Duodenal mucosa (tissue), 2 donors: ENCODE data around the gene EIF5A.
"Not testable (repeated sequence)": the region's sequence is repeated elsewhere in the genome, so short reads cannot be mapped to it uniquely, and the experiment has no call there.

ENCODE experiments used
- H3K27ac ChIP-seq: one replicate; pipeline ENCODE4 v1.7.0; 2013; ENCODE audit warnings: low read depth, low read length
- H3K27me3 ChIP-seq, 2 donors: one replicate each; pipeline ENCODE4 v1.7.0; 2013; ENCODE audit warnings: low read length in 2 of 2, control low read depth in 1 of 2; ENCODE audit not compliant: insufficient read depth in 2 of 2, control insufficient read depth in 1 of 2
- H3K36me3 ChIP-seq, 2 donors: one replicate each; pipeline ENCODE4 v1.7.0; 2013; ENCODE audit warnings: low read length in 2 of 2, control low read depth in 1 of 2; ENCODE audit not compliant: insufficient read depth in 2 of 2, control insufficient read depth in 1 of 2
- H3K4me1 ChIP-seq, 2 donors: one replicate each; pipeline ENCODE4 v1.7.0; 2013; ENCODE audit warnings: low read length in 2 of 2, control low read depth in 1 of 2; ENCODE audit not compliant: insufficient read depth in 2 of 2, control insufficient read depth in 1 of 2
- H3K4me3 ChIP-seq, 2 donors: one replicate each; pipeline ENCODE4 v1.7.0; 2013; ENCODE audit warnings: low read length in 2 of 2, low read depth in 1 of 2
- H3K9ac ChIP-seq, 2 donors: one replicate each; pipeline ENCODE4 v1.7.0; 2013; ENCODE audit warnings: low read length in 2 of 2, low read depth in 1 of 2
- H3K9me3 ChIP-seq, 2 donors: one replicate each; pipeline ENCODE4 v1.7.0; 2013; ENCODE audit warnings: low read length in 2 of 2, control low read depth in 1 of 2; ENCODE audit not compliant: control insufficient read depth in 1 of 2

The EIF5A gene

DNA sequence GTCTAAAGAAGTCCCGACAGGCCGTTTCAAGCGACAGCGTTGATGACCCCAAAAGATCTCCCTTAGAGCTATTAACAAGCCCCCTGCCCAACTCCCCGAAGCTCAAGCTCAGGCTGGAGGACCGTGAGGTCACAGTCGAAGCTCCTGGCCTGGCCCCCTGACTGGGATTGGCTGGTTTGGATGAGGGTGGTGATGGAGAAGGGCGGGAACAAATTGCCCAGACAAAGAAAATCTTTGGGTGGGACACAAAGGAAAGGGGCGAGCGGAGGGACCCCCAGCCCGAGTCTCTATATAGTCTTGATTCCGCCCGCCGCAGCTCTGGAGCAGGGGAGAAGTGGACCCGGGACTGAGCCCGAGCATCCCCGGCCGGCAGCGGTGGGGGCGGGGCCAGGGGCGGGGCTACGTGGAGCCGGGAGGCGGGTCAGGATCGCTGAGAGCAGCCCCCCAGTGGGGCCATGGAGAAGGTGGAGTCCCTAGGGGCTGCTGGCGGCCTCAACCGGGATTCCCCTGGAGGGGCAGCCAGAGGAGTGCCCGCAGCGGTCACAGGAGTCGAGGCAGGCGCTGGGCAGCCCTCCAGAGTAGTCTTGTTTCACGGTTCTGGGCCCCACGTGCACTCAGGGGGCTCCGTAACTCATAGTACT is 22.7 kb downstream of the EIF5A start:
- Histone ChIP-seq H3K4me1 (peaks cover 12 to 27% of the 10 kb centered on the region in 2 donors), H3K9me3 (no peaks in the 10 kb centered on the region), H3K9ac (peak overlapping the region; percentile 56 to 91), H3K27ac (peak overlapping the region; percentile 96), H3K36me3 (peaks cover 0 to 14% of the 10 kb centered on the region in 2 donors), H3K27me3 (no peaks in the 10 kb centered on the region), H3K4me3 (peak overlapping the region; percentile 98)

DNA sequence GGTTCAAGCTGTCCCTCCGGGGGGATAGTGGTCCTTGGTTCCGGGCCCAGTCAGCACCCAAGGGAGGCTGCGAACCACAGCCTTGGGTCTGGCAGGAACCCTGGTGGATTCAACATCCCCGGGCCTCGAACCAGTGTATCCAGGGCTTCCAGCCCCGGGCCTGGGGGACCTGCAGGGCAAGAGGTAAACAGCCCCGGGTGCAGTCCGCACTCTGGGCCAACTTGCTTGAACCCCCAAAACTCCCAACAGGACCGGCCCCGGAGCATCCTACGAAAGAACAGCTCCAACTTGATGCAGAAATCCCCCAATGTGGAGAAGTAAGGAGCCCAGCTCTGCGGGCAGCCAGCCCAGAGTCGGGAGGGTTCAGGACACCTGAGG is 23.2 kb downstream of the EIF5A start:
- Histone ChIP-seq H3K27me3 (no peaks in the 10 kb centered on the region), H3K9ac (peak overlapping the region in 1 of 2 donors; percentile 38), H3K27ac (peak overlapping the region; percentile 3), H3K4me1 (peaks cover 12 to 29% of the 10 kb centered on the region in 2 donors), H3K4me3 (peak overlapping the region; percentile 98), H3K9me3 (no peaks in the 10 kb centered on the region), H3K36me3 (peaks cover 0 to 9% of the 10 kb centered on the region in 2 donors)

DNA sequence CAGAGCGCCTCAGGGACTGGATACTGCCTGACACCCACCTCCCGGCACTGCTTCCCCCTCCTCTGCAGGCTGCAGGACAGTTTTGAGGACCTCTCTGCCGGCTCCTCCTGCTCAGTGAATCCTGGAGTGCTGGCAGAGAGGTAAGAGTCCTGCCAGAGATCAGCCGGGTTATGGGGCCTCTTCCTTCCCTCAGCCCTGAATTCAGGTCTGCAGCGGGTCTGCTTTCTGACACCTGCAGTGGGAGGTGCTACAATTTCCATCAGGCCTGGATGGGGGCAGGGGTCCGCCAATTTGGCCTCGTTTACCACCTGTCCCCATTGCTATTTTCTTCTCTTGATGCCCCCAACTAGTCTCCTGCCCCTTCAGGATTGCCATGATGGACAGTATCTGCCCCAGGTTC is 24.7 kb downstream of the EIF5A start:
- Histone ChIP-seq H3K9ac (no peak overlapping the region), H3K27ac (no peak overlapping the region), H3K36me3 (no peaks in the 10 kb centered on the region), H3K4me3 (no peak overlapping the region), H3K9me3 (no peaks in the 10 kb centered on the region), H3K4me1 (peaks cover 12 to 29% of the 10 kb centered on the region in 2 donors), H3K27me3 (no peaks in the 10 kb centered on the region)

DNA sequence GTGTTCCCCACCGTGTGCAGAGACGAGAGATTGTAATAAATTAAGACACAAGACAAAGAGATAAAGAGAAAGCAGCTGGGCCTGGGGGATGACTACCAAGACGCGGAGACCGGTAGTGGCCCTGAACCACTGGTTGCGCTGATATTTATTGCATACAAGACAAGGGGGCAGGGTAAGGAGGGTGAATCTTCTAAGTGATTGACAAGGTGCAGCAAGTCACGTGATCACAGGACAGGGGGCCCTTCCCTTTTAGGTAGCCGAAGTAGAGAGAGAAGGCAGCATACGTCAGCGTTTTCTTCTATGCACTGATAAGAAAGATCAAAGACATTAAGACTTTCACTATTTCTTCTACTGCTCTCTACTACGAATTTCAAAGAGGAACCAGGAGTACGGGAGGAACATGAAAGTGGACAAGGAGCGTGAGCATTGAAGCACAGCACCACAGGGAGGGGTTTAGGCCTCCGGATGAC is 25.2 kb downstream of the EIF5A start:
- H3K36me3 ChIP-seq, H3K27ac ChIP-seq, H3K9me3 ChIP-seq, H3K9ac ChIP-seq, H3K4me3 ChIP-seq, H3K27me3 ChIP-seq: not testable (repeated sequence)
- peaks cover 12 to 28% of the 10 kb centered on the region in 2 donors for H3K4me1 ChIP-seq

DNA sequence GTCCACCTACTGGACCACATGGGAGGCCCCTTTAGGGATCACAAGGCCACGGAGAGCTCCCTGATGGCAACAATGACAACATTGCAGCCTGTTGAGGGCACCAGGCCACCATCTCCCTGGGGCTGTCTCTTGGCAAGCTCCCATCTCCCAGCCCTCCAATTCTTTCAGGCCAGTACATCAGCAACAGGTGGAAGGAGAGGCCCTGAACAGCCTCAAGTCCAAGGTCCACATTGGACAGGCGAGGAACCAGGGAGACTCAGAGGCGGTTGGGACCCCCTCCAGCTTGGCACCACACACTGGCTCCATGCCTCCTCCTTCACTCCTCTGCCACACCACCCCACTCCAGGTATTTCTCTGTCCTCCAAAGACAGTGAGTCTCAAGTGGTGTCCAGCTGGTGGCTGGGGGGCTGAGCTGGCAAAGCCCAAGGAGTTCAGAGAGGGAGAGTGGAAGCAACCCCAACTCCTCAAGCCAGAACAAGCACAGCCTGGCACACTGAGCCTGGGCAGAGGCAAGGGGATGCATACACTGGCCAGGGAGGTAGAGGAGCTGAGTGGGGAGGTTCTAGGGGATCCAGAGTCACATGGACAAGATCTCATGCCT is 27.6 kb downstream of the EIF5A start:
- Histone ChIP-seq H3K4me1 (peaks cover 4 to 16% of the 10 kb centered on the region in 2 donors), H3K4me3 (no peak overlapping the region), H3K9me3 (no peaks in the 10 kb centered on the region), H3K27ac (no peak overlapping the region), H3K36me3 (no peaks in the 10 kb centered on the region), H3K27me3 (no peaks in the 10 kb centered on the region), H3K9ac (no peak overlapping the region)

DNA sequence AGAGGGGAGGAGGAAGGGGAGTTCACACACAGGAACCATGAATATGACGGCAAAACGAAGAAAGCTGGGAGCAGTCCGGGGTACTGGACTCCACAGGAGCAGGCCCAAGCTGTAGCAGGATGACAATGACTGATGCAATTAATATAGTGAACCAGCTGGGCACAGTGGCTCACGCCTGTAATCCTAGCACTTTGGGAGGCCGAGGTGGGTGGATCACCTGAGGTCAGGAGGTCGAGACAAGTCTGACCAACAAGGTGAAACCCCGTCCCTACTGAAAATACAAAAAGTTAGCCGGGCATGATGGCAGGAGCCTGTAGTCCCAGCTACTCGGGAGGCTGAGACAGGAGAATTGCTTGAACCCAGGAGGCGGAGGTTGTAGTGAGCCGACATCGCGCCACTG is 28.3 kb downstream of the EIF5A start:
- H3K9me3 ChIP-seq, H3K9ac ChIP-seq, H3K4me3 ChIP-seq, H3K36me3 ChIP-seq, H3K27me3 ChIP-seq, H3K27ac ChIP-seq: not testable (repeated sequence)
- H3K4me1 ChIP-seq, result peaks cover 4 to 11% of the 10 kb centered on the region in 2 donors

DNA sequence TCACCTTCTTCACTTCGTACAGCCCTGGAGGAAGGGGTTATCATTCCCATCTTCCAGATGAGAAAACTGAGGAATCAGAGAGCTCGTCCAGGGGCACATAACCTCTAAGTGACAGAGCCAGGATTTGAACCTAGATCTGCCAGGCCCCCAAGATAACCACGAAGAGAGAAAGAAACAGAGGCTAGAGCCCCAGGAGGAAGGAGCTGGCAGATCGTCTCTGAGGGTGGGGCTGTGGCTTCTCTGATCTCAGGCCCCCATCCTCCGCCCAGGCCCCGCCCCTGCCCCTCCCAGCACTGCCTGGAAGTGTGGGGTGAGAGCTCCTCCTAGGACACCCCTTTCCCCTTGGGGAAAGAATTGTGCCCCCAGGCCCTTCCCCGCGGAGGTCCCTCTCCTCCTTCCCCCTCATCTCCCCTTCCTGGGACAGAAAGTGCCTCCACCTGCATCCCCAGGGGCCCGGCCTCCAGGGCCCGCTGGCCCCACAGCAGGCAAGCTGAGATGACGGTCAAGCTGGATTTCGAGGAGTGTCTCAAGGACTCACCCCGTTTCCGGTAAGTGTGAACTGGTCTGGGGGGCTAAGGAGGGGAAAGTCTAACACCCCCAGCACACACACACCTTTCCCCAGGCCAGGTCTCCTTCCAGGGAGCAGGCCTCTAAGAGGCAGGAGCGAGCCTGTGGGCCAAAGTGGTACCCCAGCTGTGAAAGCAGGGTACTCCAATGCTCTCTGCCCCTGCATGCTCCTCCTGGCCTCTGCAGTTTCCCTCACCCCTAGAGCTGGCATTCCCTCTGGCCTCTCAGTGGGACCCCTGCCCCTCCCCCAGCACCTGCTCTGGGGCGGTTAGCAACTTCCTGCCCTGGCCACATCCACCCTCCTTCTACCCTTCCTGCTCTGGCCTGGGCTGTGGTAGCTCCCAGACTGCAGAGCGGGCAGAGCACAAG is 29.1 kb downstream of the EIF5A start, which contains the start of gene ACAP1:
Gene ACAP1 (plus strand): TSS at position 290 of the 936 bp plus-strand sequence. CDS start 206 bp downstream, at position 496.
- peak within 1 kb of the TSS; percentile 56 to 62 for H3K9ac ChIP-seq
- H3K4me1 ChIP-seq, result peaks cover 4 to 11% of the 10 kb centered on the region in 2 donors
- peaks cover 0 to 2% of the 10 kb centered on the region in 2 donors for H3K27me3 ChIP-seq
- H3K4me3 ChIP-seq, result peak within 1 kb of the TSS; percentile 61 to 64
- H3K36me3 ChIP-seq, result no peaks in the 10 kb centered on the region
- H3K27ac ChIP-seq, result no peak within 1 kb of the TSS
- no peaks in the 10 kb centered on the region for H3K9me3 ChIP-seq

DNA sequence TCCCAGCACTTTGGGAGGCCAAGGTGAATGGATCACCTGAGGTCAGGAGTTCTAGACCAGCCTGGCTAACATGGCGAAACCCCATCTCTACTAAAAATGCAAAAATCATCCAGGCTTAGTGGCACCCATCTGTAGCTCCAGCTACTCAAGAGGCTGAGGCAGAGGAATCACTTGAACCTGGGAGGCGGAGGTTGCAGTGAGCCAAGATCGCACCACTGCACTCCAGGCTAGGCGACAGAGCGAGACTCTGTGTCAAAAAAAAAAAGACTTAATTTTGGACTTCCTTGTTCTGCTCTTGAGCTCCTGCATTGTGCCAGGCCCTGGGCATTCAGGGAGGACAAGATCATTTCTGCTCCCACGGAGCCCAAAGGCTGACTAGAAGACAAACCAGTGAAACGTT is 30.2 kb downstream of the EIF5A start:
- H3K27me3 ChIP-seq, H3K36me3 ChIP-seq, H3K27ac ChIP-seq, H3K4me1 ChIP-seq, H3K9ac ChIP-seq, H3K9me3 ChIP-seq: not testable (repeated sequence)
- peak overlapping the region in 1 of 2 donors; percentile 61 for H3K4me3 ChIP-seq

DNA sequence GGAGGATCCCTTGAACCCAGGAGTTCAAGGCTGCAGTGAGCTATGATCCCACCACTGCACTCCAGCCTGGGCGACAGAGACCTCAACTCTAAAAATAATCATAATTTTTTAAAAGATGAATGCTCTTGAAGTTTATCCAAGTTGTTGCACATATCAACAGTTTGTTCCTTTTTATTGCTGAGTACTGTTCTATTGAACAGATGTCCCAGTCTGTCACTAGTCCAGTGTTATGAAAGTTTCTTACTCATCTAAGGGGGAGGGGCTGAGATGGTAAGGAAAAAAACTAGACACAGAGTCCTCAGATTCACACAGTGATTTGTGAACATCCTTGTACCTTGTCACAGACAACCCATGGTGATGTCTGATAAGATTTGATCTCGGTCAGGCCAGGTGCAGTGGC is 32.8 kb downstream of the EIF5A start:
- Histone ChIP-seq H3K27me3 (peaks cover 0 to 5% of the 10 kb centered on the region in 2 donors), H3K9me3 (no peaks in the 10 kb centered on the region), H3K4me3 (no peak overlapping the region), H3K27ac (no peak overlapping the region), H3K9ac (no peak overlapping the region), H3K4me1 (peaks cover 0 to 2% of the 10 kb centered on the region in 2 donors), H3K36me3 (no peaks in the 10 kb centered on the region)

DNA sequence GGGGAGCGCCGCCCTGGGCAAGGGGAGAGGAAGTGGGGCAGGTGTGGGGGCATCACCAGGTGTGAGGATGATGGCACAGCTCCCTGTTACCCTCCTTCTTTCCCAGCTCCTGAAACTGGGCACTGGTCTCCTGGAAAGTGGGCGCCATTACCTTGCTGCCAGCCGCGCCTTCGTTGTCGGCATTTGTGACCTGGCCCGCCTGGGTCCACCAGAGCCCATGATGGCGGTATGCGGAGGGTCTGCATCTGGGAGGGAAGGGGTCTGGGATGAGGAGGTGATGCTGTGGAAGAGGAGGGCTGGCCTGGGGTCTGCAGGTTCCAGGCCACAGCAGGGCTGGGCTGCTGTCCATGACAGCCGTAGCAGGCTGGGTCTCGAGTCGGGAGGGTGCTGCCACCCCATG is 34.4 kb downstream of the EIF5A start:
- no peak overlapping the region for H3K4me3 ChIP-seq
- H3K36me3 ChIP-seq, result no peaks in the 10 kb centered on the region
- no peak overlapping the region for H3K27ac ChIP-seq
- H3K27me3 ChIP-seq, result peaks cover 0 to 5% of the 10 kb centered on the region in 2 donors
- H3K9me3 ChIP-seq, result no peaks in the 10 kb centered on the region
- H3K4me1 ChIP-seq, result no peaks in the 10 kb centered on the region
- no peak overlapping the region for H3K9ac ChIP-seq
